Peyer's patch (tissue), 4 donors: ENCODE measurements around the gene PRICKLE1.

Source experiments
- POLR2A ChIP-seq, 2 donors: fragments of 450-650 bp; IDR thresholded peaks; one replicate each; pipeline ENCODE4 v1.5.1; 2017; ENCODE audit warnings: antibody characterized with exemption in 2 of 2, mild to moderate bottlenecking in 2 of 2, moderate library complexity in 2 of 2
- TF ChIP-seq, protein P1 (sequence below), 6 experiments: fragments of 450-650 bp in 4 of 6; fragments of 200-600 bp in 2 of 6; sonication (generic) in 1 of 6; IDR thresholded peaks; one replicate each; pipeline ENCODE4 v1.5.1; 2017 to 2019; ENCODE audit warnings: antibody characterized with exemption in 6 of 6, mild to moderate bottlenecking in 3 of 6, moderate library complexity in 1 of 6

DNA sequence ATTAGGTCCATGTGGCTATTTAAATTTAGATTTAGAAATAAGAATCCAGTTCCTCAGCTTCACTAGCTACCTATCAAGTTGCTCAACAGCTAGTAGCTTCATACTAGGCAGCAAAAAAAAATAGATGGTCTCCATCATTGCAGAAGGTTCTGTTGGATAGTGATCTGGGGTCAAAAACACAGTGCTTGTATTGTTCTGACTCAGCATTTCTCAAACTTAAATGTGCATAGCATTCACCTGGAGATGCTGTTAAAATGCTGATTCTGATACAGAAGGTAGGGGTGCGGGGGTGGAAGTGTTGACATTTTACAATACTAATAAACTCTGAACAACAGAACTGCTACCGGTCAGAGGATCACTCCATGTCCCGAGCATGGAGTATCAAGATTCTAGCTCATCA lies 51.3 kb downstream of the PRICKLE1 start:
- TF ChIP-seq, protein P1, sequence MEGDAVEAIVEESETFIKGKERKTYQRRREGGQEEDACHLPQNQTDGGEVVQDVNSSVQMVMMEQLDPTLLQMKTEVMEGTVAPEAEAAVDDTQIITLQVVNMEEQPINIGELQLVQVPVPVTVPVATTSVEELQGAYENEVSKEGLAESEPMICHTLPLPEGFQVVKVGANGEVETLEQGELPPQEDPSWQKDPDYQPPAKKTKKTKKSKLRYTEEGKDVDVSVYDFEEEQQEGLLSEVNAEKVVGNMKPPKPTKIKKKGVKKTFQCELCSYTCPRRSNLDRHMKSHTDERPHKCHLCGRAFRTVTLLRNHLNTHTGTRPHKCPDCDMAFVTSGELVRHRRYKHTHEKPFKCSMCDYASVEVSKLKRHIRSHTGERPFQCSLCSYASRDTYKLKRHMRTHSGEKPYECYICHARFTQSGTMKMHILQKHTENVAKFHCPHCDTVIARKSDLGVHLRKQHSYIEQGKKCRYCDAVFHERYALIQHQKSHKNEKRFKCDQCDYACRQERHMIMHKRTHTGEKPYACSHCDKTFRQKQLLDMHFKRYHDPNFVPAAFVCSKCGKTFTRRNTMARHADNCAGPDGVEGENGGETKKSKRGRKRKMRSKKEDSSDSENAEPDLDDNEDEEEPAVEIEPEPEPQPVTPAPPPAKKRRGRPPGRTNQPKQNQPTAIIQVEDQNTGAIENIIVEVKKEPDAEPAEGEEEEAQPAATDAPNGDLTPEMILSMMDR (IDR thresholded peaks at IDR 0.05): no peak
- no peak for TF ChIP-seq POLR2A (IDR thresholded peaks at IDR 0.05)
